Prostate gland (tissue), 2 donors: Measurements from ENCODE around the gene SRRM1.

ENCODE experiments used
- CTCF ChIP-seq, 4 experiments: fragments of 200-600 bp in 2 of 4; fragments of 450-650 bp in 2 of 4; sonication (generic) in 2 of 4; IDR thresholded peaks; 1 replicate in 3 of 4; 2 replicates in 1 of 4; pipeline ENCODE4 v1.5.1; 2016 to 2019; ENCODE audit warnings: antibody characterized with exemption in 4 of 4, mild to moderate bottlenecking in 2 of 4, moderate library complexity in 2 of 4
- POLR2A ChIP-seq: fragments of 450-650 bp; IDR thresholded peaks from one replicate; pipeline ENCODE4 v1.6.1; 2016; ENCODE audit warnings: antibody characterized with exemption, mild to moderate bottlenecking
- POLR2AphosphoS5 ChIP-seq: sonication (generic); formaldehyde crosslinking; IDR thresholded peaks from one replicate; pipeline ENCODE4 v1.6.1; 2017; ENCODE audit warnings: antibody characterized with exemption

- no peak for TF ChIP-seq POLR2A
- TF ChIP-seq POLR2AphosphoS5: no peak
- TF ChIP-seq CTCF (IDR thresholded peaks at IDR 0.05): no peak
These were observed 2.8 kb upstream of the SRRM1 start for GRCh38 chr1:24640288-24640687.
